DMS79 (cell line): ENCODE measurements around the gene HOXA9.

Experiments used
- DNase-seq: peaks from one replicate; lab custom pipeline; 2025; lab: John Stamatoyannopoulos, UW

Gene HOXA9

GRCh38 chr7:27187475-27188385 is 22.4 kb upstream of the HOXA9 start:
- no peak for DNase-seq

DNA sequence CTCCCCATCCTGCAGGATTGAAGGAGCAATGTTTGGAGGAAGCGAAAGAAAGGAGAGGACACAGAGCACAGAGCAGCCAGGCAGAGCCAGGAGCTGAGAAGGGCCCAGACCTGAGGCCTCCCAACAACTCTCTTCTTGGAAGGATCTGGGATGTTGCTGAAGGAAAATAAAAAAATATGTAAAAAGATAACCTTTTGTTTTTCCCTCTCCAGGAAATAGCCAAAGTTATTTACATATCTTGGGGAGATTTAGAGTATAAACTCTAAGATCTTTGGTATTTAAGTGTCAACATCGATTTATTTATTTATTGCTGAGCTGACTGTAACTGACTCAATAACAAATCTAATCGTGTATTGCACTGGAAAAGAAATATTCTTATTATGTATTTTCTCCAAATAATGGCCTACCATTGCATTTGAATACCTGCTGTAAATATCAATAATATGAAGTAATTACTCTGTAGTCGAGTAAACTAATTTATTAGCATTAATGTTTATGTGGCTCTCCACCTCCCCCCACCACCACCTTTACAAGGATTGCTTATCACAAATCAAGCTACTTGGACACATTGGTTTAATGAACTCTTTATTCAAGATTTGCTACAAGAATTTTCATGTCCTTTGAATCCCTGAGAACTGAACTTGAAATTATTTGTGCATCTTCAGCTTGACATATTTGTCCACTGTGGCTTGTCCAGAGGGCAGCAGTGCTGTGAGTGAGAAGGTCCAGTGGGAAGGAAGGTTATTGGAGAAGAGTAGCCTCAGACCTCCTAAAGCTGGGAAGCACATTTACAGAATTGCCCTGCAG is 21.5 kb upstream of the HOXA9 start:
- no peak for DNase-seq

DNA sequence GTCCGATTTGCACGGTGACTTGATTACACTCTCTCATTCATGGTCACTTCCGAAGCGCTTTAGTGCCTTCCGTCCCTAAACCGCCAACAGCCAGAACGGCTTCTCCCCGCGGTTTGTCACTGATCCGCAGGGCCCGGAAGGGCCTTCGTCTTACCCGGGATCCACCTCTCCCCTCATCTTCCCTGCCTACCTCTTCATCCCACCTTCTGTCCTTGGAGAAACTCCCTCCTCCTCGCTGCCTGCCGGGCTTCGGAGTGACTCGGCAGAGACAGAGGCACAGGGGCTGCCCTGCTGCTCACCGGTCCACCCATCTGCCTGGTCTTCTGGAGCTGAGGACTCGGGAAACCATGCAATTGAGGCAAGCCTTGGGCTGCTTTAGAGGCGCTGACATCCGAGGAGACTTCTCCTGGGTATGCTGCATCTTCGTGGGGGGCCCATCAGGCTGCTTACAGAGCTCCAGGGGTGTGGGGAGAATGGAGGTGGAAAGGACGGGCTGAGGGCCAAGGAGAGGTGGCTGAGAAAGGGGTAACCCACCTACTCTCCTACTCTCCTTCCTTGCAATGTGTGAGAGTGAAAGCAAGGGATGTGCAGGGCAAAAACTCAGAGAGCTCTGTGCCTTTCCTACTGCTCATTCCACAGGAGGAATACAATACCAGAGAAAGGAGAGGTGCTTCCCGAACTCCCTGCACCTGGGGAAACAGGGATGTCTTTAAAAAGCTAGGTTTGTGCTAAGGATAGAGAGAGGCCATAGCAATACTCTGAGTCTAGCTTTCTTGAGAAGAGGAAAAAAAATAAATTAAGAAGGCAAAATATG is 20.7 kb upstream of the HOXA9 start:
- DNase-seq = no peak

DNA sequence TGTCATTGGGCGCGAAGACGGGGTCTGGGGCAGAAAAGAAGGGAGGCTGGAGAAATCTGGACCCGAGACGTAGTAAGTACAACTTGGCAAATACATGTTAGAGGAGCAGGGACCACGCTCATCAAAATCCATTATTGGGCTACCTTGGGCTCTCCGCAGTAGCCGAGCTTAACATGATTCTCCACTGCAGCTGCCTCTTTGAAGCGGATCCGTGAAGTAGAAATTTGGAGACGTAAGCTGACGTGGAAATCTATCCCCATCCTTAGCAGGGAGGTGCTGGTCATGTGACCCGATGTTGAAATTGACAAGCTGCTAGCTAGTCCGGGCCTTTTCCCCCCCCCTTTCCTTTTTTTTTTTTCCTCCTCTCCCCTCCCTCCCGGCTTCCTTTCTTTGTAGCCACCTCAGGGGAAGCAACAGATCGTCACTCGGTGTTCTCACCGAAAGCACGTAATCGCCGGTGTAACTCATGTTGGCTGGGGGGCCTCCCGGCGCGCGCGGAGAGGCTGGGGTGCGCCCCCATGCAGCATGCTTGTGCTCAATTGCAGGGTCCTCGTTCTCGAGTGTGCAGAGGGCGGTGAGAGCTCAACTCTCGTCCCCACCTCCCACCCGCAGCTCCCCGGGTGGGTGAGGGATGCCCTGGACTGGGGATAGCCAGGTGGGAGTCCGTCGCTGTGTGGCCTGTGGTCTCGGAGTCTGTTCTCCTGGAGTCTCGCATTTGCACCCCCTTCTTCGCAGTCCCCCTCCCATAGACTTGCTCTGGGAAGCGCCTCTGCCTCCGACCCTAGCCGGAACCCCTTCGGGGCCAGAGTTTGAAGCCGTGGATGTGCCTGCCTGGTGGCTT is 19.9 kb upstream of the HOXA9 start, which contains the start of gene HOXA11:
Gene HOXA11, minus strand, starts transcription at position 220 of the 841 bp plus-strand sequence. Its CDS starts 88 bp downstream, at position 132.
- peak; percentile 53 for DNase-seq

DNA sequence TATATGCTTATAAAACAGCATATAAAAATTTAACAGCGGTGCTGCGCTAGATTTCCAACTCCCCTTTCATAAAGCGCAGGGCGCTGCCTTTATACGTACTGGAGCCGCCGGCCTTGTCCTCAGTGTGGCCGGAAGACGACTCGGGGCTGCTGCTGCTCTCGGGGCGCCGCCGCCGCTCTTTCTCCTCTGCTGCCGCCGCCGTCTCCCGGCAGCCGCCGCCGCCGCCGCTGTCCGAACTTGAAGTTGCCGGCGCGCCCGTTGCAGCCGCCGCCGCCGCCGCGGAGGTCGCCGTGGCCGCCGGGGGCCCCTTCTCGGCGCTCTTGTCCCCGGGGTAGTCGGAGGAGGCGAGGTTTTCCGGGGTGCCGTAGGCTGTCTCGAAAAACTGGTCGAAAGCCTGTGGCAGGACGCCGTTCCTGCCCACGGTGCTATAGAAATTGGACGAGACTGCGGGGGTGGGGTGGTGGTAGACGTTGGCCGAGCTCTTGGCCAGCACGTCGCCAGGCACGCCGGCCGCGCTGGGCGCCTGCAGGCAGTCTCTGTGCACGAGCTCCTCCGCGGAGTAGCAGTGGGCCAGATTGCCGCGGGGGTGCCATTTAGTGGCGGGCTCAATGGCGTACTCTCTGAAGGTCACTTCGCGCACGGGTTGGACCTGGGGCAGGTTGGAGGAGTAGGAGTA is 19.1 kb upstream of the HOXA9 start:
- no peak for DNase-seq

DNA sequence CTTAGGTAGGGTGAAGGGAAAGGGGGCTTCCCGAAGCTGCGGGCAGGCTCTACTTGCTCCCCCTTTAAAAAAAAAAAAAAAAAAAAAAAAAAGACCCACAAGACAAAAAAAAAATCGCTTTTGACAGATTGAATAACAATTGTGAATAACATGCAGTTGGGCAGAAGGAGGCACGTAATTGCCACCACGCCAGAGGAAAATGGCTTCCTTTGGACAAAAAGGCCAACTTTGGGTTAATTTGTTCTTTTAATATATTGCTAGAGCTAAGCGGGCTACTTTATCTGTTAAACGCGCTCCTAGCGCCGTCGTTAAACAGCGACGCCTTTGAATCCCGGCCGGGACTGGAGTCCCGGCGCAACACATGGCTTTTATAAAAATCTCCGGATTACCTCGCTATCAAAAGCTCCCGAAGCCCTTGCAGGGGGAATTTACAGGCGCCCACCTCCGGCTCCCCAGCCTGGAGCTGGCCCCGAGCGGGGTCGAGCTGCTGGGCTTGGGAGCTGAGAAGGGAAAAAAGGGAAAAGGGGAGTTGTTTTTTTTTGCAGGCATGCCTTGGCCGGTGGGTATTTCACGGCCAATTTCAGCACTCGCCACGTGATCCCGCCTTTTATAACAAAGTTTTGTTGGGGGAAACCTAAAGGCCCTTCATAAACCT is 18.5 kb upstream of the HOXA9 start:
- no peak for DNase-seq

GRCh38 chr7:27182861-27183681 is 17.7 kb upstream of the HOXA9 start:
- DNase-seq = no peak

GRCh38 chr7:27182285-27182841 is 17.0 kb upstream of the HOXA9 start:
- no peak for DNase-seq

- no peak for DNase-seq
These were observed 16.5 kb upstream of the HOXA9 start for GRCh38 chr7:27181795-27182275.

- no peak for DNase-seq
These were observed 15.4 kb upstream of the HOXA9 start for GRCh38 chr7:27180431-27181420.

- DNase-seq = no peak
These were observed 14.4 kb upstream of the HOXA9 start for GRCh38 chr7:27179503-27180430.

DNA sequence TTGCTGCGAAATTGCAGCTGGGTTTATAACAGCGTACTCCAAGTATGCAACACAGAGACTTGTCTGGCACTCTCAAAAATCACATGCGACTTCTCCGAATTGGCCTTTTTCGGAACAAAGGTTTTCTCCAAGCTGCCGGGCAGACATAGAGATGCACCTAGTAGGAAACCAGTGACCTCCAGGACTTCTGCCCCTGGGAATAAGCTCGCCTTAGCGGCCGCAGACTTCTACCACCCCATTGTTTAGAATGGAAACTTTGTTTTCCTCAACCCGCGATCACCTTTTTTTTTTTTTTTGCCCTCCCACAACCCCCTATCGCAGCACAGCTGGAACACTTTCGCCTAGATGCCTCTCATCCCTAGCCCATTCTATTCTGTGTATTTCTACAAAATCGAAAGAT is 13.7 kb upstream of the HOXA9 start:
- DNase-seq = no peak

GRCh38 chr7:27178366-27178765 is 13.0 kb upstream of the HOXA9 start:
- DNase-seq = no peak

DNA sequence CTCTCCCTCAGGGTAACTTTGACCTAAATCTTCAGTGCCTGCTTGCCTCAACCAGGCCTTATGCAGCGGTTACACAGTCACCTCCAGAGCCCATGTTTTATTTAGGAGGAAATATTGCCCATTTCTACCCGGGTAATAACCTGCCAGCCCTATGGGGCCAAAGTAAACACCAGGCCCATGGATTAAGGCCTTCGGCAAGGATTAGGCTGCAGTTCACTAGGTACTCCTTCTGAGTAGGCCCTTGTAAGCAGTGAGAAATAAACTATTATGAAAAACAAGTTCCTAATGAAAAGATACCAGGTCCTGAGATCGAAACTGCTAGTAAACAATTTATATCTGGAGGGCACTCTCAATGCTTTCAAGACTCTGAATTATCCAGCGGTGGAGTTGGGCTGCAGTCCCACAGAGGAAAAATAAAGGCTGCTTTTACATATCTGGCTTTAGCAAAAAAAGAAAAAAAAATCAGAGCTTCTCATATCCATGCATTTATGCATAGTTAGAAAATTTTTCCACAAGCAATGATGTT is 12.5 kb upstream of the HOXA9 start:
- no peak for DNase-seq

DNA sequence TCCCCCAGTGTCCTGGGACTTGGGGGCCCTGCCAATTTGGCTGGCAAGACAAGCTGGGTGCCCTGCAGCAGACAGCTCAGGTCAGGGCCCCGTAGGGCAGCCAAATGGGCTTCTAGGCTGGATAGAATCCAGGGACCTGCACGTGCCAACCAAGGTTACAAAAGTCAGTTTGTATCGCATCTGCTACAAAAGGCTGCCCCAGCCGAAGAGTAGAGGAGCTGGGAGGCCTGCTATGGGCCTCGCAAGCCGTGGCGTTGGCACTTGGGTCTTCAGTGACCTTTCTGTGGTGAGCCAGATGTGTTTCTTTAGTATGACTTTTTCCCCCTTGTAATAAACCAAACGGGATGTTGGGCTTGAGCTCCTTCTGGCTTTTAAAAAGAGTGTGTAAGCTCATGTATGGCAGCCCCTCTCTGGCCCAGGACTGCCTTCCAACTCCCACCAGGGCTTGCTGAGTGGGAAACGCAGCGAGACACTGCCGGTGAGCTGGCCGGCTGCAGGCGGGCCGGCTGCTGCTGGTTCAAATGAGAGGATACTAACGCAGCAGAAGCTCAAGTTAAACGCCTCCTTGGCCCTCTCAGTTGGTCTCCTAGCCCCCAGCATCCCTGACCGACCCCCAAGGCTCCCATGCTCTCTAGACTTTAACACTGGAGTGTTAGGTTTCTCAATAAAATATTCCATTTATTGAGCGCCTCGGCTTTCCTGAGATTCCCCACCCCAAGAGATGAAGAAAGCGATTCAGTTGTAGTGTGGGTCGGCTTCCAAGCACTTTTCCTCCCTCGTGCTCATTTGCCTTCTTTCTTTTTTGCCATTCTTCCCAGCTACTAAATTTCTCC is 11.8 kb upstream of the HOXA9 start:
- no peak for DNase-seq
